ENCODE measurements around the gene TAS1R3.

- no peak for TF ChIP-seq SMC3 (IDR thresholded peaks at IDR 0.05; ENCODE audit: borderline replicate concordance, low read length)
- TF ChIP-seq FOXM1 (IDR thresholded peaks at IDR 0.05; ENCODE audit: low read depth, low read length): no peak
- TF ChIP-seq CTCF (IDR thresholded peaks at IDR 0.05 in 2 of 3, conservative IDR thresholded peaks at IDR 0.05 in 1 of 3; ENCODE audit: control insufficient read depth in 2 of 3, extremely low read depth in 1 of 3, insufficient read depth in 1 of 3, low read depth in 3 of 3, low read length in 3 of 3): no peak
- TF ChIP-seq EZH2 (IDR thresholded peaks at IDR 0.05; ENCODE audit: borderline replicate concordance, control insufficient read depth, low read depth, low read length): no peak
- TF ChIP-seq SP1 (IDR thresholded peaks at IDR 0.05; ENCODE audit: low read depth, low read length): no peak
- TF ChIP-seq MYC (IDR thresholded peaks at IDR 0.05; ENCODE audit: insufficient read depth, insufficient read length, insufficient replicate concordance, low read length, severe bottlenecking): no peak
- no peak for TF ChIP-seq POLR2A (IDR thresholded peaks at IDR 0.05; ENCODE audit: low read depth, low read length)
- no peak for TF ChIP-seq PKNOX1 (IDR thresholded peaks at IDR 0.05)
Observed at GRCh38 chr1:1318131-1318652, 12.9 kb upstream of the TAS1R3 start.

Measured in GM12878 (cell line).